ELR (cell line): ENCODE results near the gene RABGAP1.
A peak's percentile ranks its signal among the peaks of the same experiment; 100 is the strongest.

Experiments
- DNase-seq: peaks from one replicate; pipeline ENCODE4 v3.0.0-alpha.2; 2015; ENCODE audit warnings: low read depth

The RABGAP1 gene

GRCh38 chr9:123081824-123082223 is 141.0 kb downstream of the RABGAP1 start:
- peak; percentile 58 for DNase-seq

GRCh38 chr9:123083680-123084079 is 142.9 kb downstream of the RABGAP1 start:
- DNase-seq: no peak

GRCh38 chr9:123084256-123084655 is 143.4 kb downstream of the RABGAP1 start:
- DNase-seq: no peak

GRCh38 chr9:123085916-123086315 is 145.1 kb downstream of the RABGAP1 start:
- DNase-seq: no peak

GRCh38 chr9:123087359-123087888 is 146.6 kb downstream of the RABGAP1 start:
- no peak for DNase-seq

GRCh38 chr9:123089040-123089439 is 148.2 kb downstream of the RABGAP1 start:
- DNase-seq: no peak

GRCh38 chr9:123089790-123090189 is 149.0 kb downstream of the RABGAP1 start:
- no peak for DNase-seq

GRCh38 chr9:123090198-123090896 is 149.5 kb downstream of the RABGAP1 start:
- no peak for DNase-seq

GRCh38 chr9:123090956-123091355 is 150.1 kb downstream of the RABGAP1 start:
- no peak for DNase-seq

- DNase-seq: no peak
These were observed 150.6 kb downstream of the RABGAP1 start for GRCh38 chr9:123091459-123091858.

- no peak for DNase-seq
These were observed 152.3 kb downstream of the RABGAP1 start for GRCh38 chr9:123093141-123093540.

GRCh38 chr9:123096987-123097386 is 156.2 kb downstream of the RABGAP1 start:
- no peak for DNase-seq

GRCh38 chr9:123097430-123098095 is 156.7 kb downstream of the RABGAP1 start:
- DNase-seq: no peak

GRCh38 chr9:123098096-123098459 is 157.3 kb downstream of the RABGAP1 start:
- no peak for DNase-seq

GRCh38 chr9:123099042-123099441 is 158.2 kb downstream of the RABGAP1 start:
- no peak for DNase-seq

- no peak for DNase-seq
These were observed 158.7 kb downstream of the RABGAP1 start for GRCh38 chr9:123099548-123099947.

- no peak for DNase-seq
These were observed 161.7 kb downstream of the RABGAP1 start for GRCh38 chr9:123102375-123103113.

- DNase-seq: no peak
These were observed 164.0 kb downstream of the RABGAP1 start for GRCh38 chr9:123104807-123105206.

GRCh38 chr9:123105490-123105889 is 164.7 kb downstream of the RABGAP1 start:
- no peak for DNase-seq

GRCh38 chr9:123107639-123108285 is 166.9 kb downstream of the RABGAP1 start:
- no peak for DNase-seq

- no peak for DNase-seq
These were observed 168.2 kb downstream of the RABGAP1 start for GRCh38 chr9:123108976-123109375.

GRCh38 chr9:123109540-123110279 is 168.9 kb downstream of the RABGAP1 start:
- no peak for DNase-seq
